Measurements from ENCODE around the gene KCTD21.

The KCTD21 gene

DNA sequence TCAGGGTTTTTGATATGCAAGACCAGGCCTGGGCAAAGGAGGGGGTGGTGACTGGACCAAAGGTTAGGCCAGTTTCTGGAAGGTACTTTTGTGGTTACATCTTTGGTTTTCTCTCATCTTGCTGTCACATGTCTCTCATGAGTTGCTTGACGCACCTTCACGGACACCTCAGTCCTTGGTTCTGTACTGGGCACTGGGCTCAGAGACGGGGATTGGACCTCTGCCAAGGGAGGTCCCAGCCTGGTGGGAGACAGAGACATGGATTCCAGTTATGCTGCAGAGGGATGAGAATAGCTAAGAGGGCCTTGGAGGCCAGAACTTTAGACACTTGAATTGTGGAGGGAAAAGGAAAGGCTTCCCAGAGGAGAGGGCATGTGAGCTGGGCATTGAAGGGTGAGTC lies 1.9 kb upstream of the KCTD21 start:
- TF ChIP-seq PPARA (CRISPR knock-in tag; IDR thresholded peaks at IDR 0.05; ENCODE audit: borderline replicate concordance) (no peak), TOX (CRISPR knock-in tag; IDR thresholded peaks at IDR 0.05; ENCODE audit: borderline replicate concordance) (no peak), ZNF70 (CRISPR knock-in tag; IDR thresholded peaks at IDR 0.05) (no peak), ESRRG (CRISPR knock-in tag; IDR thresholded peaks at IDR 0.05) (no peak), TCF4 (CRISPR knock-in tag; IDR thresholded peaks at IDR 0.05; ENCODE audit: borderline replicate concordance) (no peak), OSR1 (CRISPR knock-in tag; IDR thresholded peaks at IDR 0.05) (no peak), ISL1 (CRISPR knock-in tag; IDR thresholded peaks at IDR 0.05) (no peak), CSDC2 (CRISPR knock-in tag; IDR thresholded peaks at IDR 0.05) (no peak), ARNTL (CRISPR knock-in tag; IDR thresholded peaks at IDR 0.05; ENCODE audit: borderline replicate concordance, low read depth) (no peak), ZFP3 (CRISPR knock-in tag; IDR thresholded peaks at IDR 0.05) (no peak), ZNF8 (CRISPR knock-in tag; IDR thresholded peaks at IDR 0.05) (no peak), SNAI2 (CRISPR knock-in tag; IDR thresholded peaks at IDR 0.05) (no peak), BACH2 (CRISPR knock-in tag; IDR thresholded peaks at IDR 0.05; ENCODE audit: borderline replicate concordance) (no peak), ZNF565 (CRISPR knock-in tag; conservative IDR thresholded peaks at IDR 0.05; ENCODE audit: low read depth) (no peak), ZC3H10 (CRISPR knock-in tag; IDR thresholded peaks at IDR 0.05) (no peak), RARB (CRISPR knock-in tag; IDR thresholded peaks at IDR 0.05) (no peak)
- TF ChIP-seq, protein P1, sequence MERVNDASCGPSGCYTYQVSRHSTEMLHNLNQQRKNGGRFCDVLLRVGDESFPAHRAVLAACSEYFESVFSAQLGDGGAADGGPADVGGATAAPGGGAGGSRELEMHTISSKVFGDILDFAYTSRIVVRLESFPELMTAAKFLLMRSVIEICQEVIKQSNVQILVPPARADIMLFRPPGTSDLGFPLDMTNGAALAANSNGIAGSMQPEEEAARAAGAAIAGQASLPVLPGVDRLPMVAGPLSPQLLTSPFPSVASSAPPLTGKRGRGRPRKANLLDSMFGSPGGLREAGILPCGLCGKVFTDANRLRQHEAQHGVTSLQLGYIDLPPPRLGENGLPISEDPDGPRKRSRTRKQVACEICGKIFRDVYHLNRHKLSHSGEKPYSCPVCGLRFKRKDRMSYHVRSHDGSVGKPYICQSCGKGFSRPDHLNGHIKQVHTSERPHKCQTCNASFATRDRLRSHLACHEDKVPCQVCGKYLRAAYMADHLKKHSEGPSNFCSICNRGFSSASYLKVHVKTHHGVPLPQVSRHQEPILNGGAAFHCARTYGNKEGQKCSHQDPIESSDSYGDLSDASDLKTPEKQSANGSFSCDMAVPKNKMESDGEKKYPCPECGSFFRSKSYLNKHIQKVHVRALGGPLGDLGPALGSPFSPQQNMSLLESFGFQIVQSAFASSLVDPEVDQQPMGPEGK (CRISPR knock-in tag; IDR thresholded peaks at IDR 0.05; ENCODE audit: borderline replicate concordance), result no peak
- TF ChIP-seq, protein P2, sequence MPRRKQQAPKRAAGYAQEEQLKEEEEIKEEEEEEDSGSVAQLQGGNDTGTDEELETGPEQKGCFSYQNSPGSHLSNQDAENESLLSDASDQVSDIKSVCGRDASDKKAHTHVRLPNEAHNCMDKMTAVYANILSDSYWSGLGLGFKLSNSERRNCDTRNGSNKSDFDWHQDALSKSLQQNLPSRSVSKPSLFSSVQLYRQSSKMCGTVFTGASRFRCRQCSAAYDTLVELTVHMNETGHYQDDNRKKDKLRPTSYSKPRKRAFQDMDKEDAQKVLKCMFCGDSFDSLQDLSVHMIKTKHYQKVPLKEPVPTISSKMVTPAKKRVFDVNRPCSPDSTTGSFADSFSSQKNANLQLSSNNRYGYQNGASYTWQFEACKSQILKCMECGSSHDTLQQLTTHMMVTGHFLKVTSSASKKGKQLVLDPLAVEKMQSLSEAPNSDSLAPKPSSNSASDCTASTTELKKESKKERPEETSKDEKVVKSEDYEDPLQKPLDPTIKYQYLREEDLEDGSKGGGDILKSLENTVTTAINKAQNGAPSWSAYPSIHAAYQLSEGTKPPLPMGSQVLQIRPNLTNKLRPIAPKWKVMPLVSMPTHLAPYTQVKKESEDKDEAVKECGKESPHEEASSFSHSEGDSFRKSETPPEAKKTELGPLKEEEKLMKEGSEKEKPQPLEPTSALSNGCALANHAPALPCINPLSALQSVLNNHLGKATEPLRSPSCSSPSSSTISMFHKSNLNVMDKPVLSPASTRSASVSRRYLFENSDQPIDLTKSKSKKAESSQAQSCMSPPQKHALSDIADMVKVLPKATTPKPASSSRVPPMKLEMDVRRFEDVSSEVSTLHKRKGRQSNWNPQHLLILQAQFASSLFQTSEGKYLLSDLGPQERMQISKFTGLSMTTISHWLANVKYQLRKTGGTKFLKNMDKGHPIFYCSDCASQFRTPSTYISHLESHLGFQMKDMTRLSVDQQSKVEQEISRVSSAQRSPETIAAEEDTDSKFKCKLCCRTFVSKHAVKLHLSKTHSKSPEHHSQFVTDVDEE (CRISPR knock-in tag; IDR thresholded peaks at IDR 0.05), result no peak
- TF ChIP-seq, protein P3, sequence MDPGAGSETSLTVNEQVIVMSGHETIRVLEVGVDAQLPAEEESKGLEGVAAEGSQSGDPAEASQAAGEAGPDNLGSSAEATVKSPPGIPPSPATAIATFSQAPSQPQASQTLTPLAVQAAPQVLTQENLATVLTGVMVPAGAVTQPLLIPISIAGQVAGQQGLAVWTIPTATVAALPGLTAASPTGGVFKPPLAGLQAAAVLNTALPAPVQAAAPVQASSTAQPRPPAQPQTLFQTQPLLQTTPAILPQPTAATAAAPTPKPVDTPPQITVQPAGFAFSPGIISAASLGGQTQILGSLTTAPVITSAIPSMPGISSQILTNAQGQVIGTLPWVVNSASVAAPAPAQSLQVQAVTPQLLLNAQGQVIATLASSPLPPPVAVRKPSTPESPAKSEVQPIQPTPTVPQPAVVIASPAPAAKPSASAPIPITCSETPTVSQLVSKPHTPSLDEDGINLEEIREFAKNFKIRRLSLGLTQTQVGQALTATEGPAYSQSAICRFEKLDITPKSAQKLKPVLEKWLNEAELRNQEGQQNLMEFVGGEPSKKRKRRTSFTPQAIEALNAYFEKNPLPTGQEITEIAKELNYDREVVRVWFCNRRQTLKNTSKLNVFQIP (CRISPR knock-in tag; IDR thresholded peaks at IDR 0.05; ENCODE audit: borderline replicate concordance, low read depth), result no peak
- TF ChIP-seq, protein P4, sequence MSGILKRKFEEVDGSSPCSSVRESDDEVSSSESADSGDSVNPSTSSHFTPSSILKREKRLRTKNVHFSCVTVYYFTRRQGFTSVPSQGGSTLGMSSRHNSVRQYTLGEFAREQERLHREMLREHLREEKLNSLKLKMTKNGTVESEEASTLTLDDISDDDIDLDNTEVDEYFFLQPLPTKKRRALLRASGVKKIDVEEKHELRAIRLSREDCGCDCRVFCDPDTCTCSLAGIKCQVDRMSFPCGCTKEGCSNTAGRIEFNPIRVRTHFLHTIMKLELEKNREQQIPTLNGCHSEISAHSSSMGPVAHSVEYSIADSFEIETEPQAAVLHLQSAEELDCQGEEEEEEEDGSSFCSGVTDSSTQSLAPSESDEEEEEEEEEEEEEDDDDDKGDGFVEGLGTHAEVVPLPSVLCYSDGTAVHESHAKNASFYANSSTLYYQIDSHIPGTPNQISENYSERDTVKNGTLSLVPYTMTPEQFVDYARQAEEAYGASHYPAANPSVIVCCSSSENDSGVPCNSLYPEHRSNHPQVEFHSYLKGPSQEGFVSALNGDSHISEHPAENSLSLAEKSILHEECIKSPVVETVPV (CRISPR knock-in tag; IDR thresholded peaks at IDR 0.05), result no peak
- ATAC-seq, result no peak

DNA sequence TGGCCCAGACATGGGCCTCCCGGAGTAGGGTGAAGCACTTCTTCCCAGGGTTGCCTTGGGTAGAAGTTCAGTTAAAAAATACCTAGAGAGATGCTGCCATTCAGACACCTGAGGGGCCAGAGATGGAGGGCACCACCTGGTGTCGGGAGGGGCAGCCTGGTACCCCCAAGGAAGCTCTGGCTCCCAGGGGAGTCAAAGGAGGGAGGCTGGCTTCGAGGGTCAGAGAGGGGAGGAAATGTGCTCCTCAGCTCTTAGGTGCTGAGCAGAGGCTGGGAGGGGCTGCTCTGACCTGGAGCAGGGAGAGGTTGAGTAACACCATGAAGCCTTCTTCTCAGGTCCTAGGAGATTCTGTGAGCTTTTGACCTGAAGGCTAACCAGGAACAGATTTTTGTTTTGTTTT lies 1.4 kb upstream of the KCTD21 start:
- no peak for ATAC-seq

More for the DNA sequence above, 1.4 kb upstream of the KCTD21 start:
- TF ChIP-seq ZFP3 (CRISPR knock-in tag; IDR thresholded peaks at IDR 0.05) (no peak), PPARA (CRISPR knock-in tag; IDR thresholded peaks at IDR 0.05; ENCODE audit: borderline replicate concordance) (no peak), ISL1 (CRISPR knock-in tag; IDR thresholded peaks at IDR 0.05) (no peak), ZNF8 (CRISPR knock-in tag; IDR thresholded peaks at IDR 0.05) (no peak), ZFP30 (CRISPR knock-in tag; IDR thresholded peaks at IDR 0.05) (no peak), ARNTL (CRISPR knock-in tag; IDR thresholded peaks at IDR 0.05; ENCODE audit: borderline replicate concordance, low read depth) (no peak), SNAI2 (CRISPR knock-in tag; IDR thresholded peaks at IDR 0.05) (no peak), CSDC2 (CRISPR knock-in tag; IDR thresholded peaks at IDR 0.05) (no peak), TCF4 (CRISPR knock-in tag; IDR thresholded peaks at IDR 0.05; ENCODE audit: borderline replicate concordance) (no peak)
- TF ChIP-seq, protein P1 (CRISPR knock-in tag; IDR thresholded peaks at IDR 0.05; ENCODE audit: borderline replicate concordance), result no peak

Data from SK-N-SH treated with all-trans-retinoic acid at 6 μM for 48 hours (cell line).